Ascending aorta (tissue), 2 donors: ENCODE measurements around the gene HAND1. TPM values are rescaled to one million over a fixed set of nuclear protein-coding genes. Genes with fewer than 3 reads are reported as not detected.

ENCODE experiments used
- DNase-seq, 2 donors: peaks; one replicate each; pipeline ENCODE4 v3.0.0-alpha.2; 2019; ENCODE audit warnings: low spot score in 2 of 2
- H3K27ac ChIP-seq, 2 donors: fragments of 200-600 bp; sonication (generic); one replicate each; pipeline ENCODE4 v1.5.1; 2016 to 2017; ENCODE audit warnings: mild to moderate bottlenecking in 1 of 2
- H3K27me3 ChIP-seq: fragments of 200-600 bp; sonication (generic); one replicate; pipeline ENCODE4 v1.5.1; 2017
- H3K36me3 ChIP-seq, 2 donors: fragments of 200-600 bp; sonication (generic); one replicate each; pipeline ENCODE4 v1.5.1; 2016
- H3K4me1 ChIP-seq, 2 donors: fragments of 200-600 bp; sonication (generic); one replicate each; pipeline ENCODE4 v1.5.1; 2016 to 2017; ENCODE audit warnings: mild to moderate bottlenecking in 1 of 2
- H3K4me3 ChIP-seq, 2 donors: fragments of 200-600 bp; sonication (generic); one replicate each; pipeline ENCODE4 v1.5.1; 2016 to 2017; ENCODE audit warnings: mild to moderate bottlenecking in 1 of 2
- H3K9me3 ChIP-seq, 2 donors: fragments of 200-600 bp; sonication (generic); one replicate each; pipeline ENCODE4 v1.5.1; 2016
- CTCF ChIP-seq, 3 experiments: fragments of 200-600 bp in 2 of 3; fragments of 450-650 bp in 1 of 3; sonication (generic) in 2 of 3; IDR thresholded peaks; one replicate each; pipeline ENCODE4 v1.5.1; 2016 to 2019; ENCODE audit warnings: antibody characterized with exemption in 3 of 3, mild to moderate bottlenecking in 1 of 3, moderate library complexity in 1 of 3
- intact Hi-C: fragments of 100-400 bp; cut with DNase I; formaldehyde crosslinking; loops from one replicate; pipeline ENCODE4 v1.15.1; 2023
- total RNA-seq: library from RNA; depleted of rRNA; stranded (reverse); fragments of >200 nt; gene quantifications from one replicate; pipeline ENCODE4 v1.1.0, GENCODE V29; 2016

HAND1 gene
- total RNA-seq, 1 donor from 2014 or later, result not detected

GRCh38 chr5:154480847-154481246 lies 2.8 kb upstream of the HAND1 start:
- Histone ChIP-seq H3K27ac (no peak overlapping the region), H3K4me1 (peaks cover 10 to 35% of the 10 kb centered on the region in 2 donors), H3K36me3 (no peaks in the 10 kb centered on the region), H3K9me3 (no peaks in the 10 kb centered on the region), H3K27me3 (peaks cover 95% of the 10 kb centered on the region), H3K4me3 (no peak overlapping the region)
- no peak for TF ChIP-seq CTCF (IDR thresholded peaks at IDR 0.05)
- DNase-seq, result no peak
- intact Hi-C loops, result no loop called here

GRCh38 chr5:154479944-154480750 lies 2.1 kb upstream of the HAND1 start:
- Histone ChIP-seq H3K27ac (no peak overlapping the region), H3K4me3 (no peak overlapping the region), H3K4me1 (peaks cover 13 to 39% of the 10 kb centered on the region in 2 donors), H3K9me3 (no peaks in the 10 kb centered on the region), H3K36me3 (no peaks in the 10 kb centered on the region), H3K27me3 (peaks cover 97% of the 10 kb centered on the region)
- no peak for TF ChIP-seq CTCF (IDR thresholded peaks at IDR 0.05)
- DNase-seq, result no peak
- intact Hi-C loops, result loop anchor here (10.0 kb wide), 1 partner anchor 275 kb away; the partner anchor contains the start of gene LARP1

GRCh38 chr5:154479160-154479943 lies 1.3 kb upstream of the HAND1 start:
- TF ChIP-seq CTCF (IDR thresholded peaks at IDR 0.05), result no peak
- peak overlapping the region in 1 of 2 donors; percentile 6 for H3K4me3 ChIP-seq
- no peaks in the 10 kb centered on the region for H3K9me3 ChIP-seq
- intact Hi-C loops, result loop anchor here (10.0 kb wide), 1 partner anchor 275 kb away; the partner anchor contains the start of gene LARP1
- peaks cover 13 to 39% of the 10 kb centered on the region in 2 donors for H3K4me1 ChIP-seq
- no peak overlapping the region for H3K27ac ChIP-seq
- H3K27me3 ChIP-seq, result peaks cover 98% of the 10 kb centered on the region
- no peaks in the 10 kb centered on the region for H3K36me3 ChIP-seq
- DNase-seq, result no peak

GRCh38 chr5:154478752-154479159 lies 729 bp upstream of the HAND1 start:
- peaks cover 99% of the 10 kb centered on the region for H3K27me3 ChIP-seq
- DNase-seq, result no peak
- peak overlapping the region; percentile 38 to 63 for H3K4me3 ChIP-seq
- TF ChIP-seq CTCF (IDR thresholded peaks at IDR 0.05), result no peak
- H3K4me1 ChIP-seq, result peaks cover 13 to 41% of the 10 kb centered on the region in 2 donors
- no peaks in the 10 kb centered on the region for H3K9me3 ChIP-seq
- no peaks in the 10 kb centered on the region for H3K36me3 ChIP-seq
- intact Hi-C loops, result loop anchor here (10.0 kb wide), 1 partner anchor 276 kb away; the partner anchor contains the start of gene LARP1
- no peak overlapping the region for H3K27ac ChIP-seq

- H3K4me1 ChIP-seq, result peaks cover 13 to 46% of the 10 kb centered on the region in 2 donors
- no peaks in the 10 kb centered on the region for H3K9me3 ChIP-seq
- intact Hi-C loops, result loop anchor here (10.0 kb wide), 1 partner anchor 277 kb away; the partner anchor contains the start of gene LARP1
- DNase-seq, result no peak
- no peak overlapping the region for H3K27ac ChIP-seq
- peaks cover 92% of the 10 kb centered on the region for H3K27me3 ChIP-seq
- no peaks in the 10 kb centered on the region for H3K36me3 ChIP-seq
- no peak for TF ChIP-seq CTCF (IDR thresholded peaks at IDR 0.05)
- peak overlapping the region; percentile 38 to 63 for H3K4me3 ChIP-seq
These were observed 424 bp downstream of the HAND1 start for GRCh38 chr5:154477382-154478223.
